Loucy (cell line): Measurements from ENCODE around the gene ARHGAP24.
"Not testable (repeated sequence)": the region's sequence is repeated elsewhere in the genome, so short reads cannot be mapped to it uniquely, and the experiment has no call there.

Experiments
- H2AFZ ChIP-seq: fragments of 200-600 bp; sonication (generic); 2 replicates; pipeline ENCODE4 v1.6.0; 2016; ENCODE audit warnings: antibody characterized with exemption, mild to moderate bottlenecking, low read length, moderate library complexity
- H3F3A ChIP-seq: fragments of 200-600 bp; 2 replicates; pipeline ENCODE4 v1.6.0; 2016; ENCODE audit warnings: antibody characterized with exemption, low read depth, mild to moderate bottlenecking
- H3K27me3 ChIP-seq: fragments of 200-600 bp; sonication (generic); 2 replicates; pipeline ENCODE4 v1.6.1; 2014; ENCODE audit warnings: low read length, mild to moderate bottlenecking; ENCODE audit not compliant: insufficient read depth, poor library complexity, severe bottlenecking
- H3K36me3 ChIP-seq: fragments of 200-600 bp; sonication (generic); 2 replicates; pipeline ENCODE4 v1.6.1; 2016; ENCODE audit warnings: low read length; ENCODE audit not compliant: insufficient read depth
- H3K4me1 ChIP-seq: fragments of 200-600 bp; sonication (generic); 2 replicates; pipeline ENCODE4 v1.5.1; 2014; ENCODE audit warnings: low read length, mild to moderate bottlenecking; ENCODE audit not compliant: insufficient read depth, poor library complexity, severe bottlenecking
- H3K4me2 ChIP-seq: fragments of 200-600 bp; sonication (generic); 2 replicates; pipeline ENCODE4 v1.6.0; 2014; ENCODE audit warnings: antibody characterized with exemption, low read length, low read depth, mild to moderate bottlenecking; ENCODE audit not compliant: poor library complexity, severe bottlenecking
- H3K4me3 ChIP-seq: fragments of 200-600 bp; sonication (generic); 2 replicates; pipeline ENCODE4 v1.5.1; 2014; ENCODE audit warnings: low read length, mild to moderate bottlenecking, mixed read lengths; ENCODE audit not compliant: poor library complexity, severe bottlenecking
- H3K79me2 ChIP-seq: fragments of 200-600 bp; sonication (generic); 2 replicates; pipeline ENCODE4 v1.6.1; 2014; ENCODE audit warnings: low read length; ENCODE audit not compliant: insufficient read depth
- H3K9ac ChIP-seq: fragments of 200-600 bp; sonication (generic); 2 replicates; pipeline ENCODE4 v1.6.0; 2014; ENCODE audit warnings: mild to moderate bottlenecking, low read depth, low read length, moderate library complexity; ENCODE audit not compliant: poor library complexity, severe bottlenecking
- H3K9me2 ChIP-seq: fragments of 200-600 bp; sonication (generic); replicated peaks from 2 replicates; pipeline ENCODE4 v1.6.1; 2016; ENCODE audit warnings: low read depth, low read length, mixed read lengths
- H3K9me3 ChIP-seq: fragments of 200-600 bp; sonication (generic); 2 replicates; pipeline ENCODE4 v1.6.1; 2014; ENCODE audit warnings: mild to moderate bottlenecking, antibody characterized with exemption, low read length, low read depth; ENCODE audit not compliant: insufficient read depth
- H4K20me1 ChIP-seq: fragments of 200-600 bp; sonication (generic); 2 replicates; pipeline ENCODE4 v1.6.0; 2014; ENCODE audit warnings: antibody characterized with exemption, low read length, mild to moderate bottlenecking; ENCODE audit not compliant: insufficient read depth, poor library complexity, severe bottlenecking
- CTCF ChIP-seq: fragments of 200-600 bp; sonication (generic); conservative IDR thresholded peaks from 2 replicates; pipeline ENCODE4 v1.5.1; 2014; ENCODE audit warnings: mild to moderate bottlenecking, antibody characterized with exemption, low read length
- EZH2phosphoT487 ChIP-seq: fragments of 200-600 bp; IDR thresholded peaks from 2 replicates; pipeline ENCODE4 v1.6.1; 2018; ENCODE audit warnings: antibody characterized with exemption, mild to moderate bottlenecking, moderate library complexity, borderline replicate concordance

The ARHGAP24 gene

GRCh38 chr4:85901500-85901899 is 426.6 kb downstream of the ARHGAP24 start:
- peaks cover 5% of the 10 kb centered on the region for H3K4me1 ChIP-seq
- no peaks in the 10 kb centered on the region for H3K36me3 ChIP-seq
- no peaks in the 10 kb centered on the region for H3K79me2 ChIP-seq
- H3K9me2 ChIP-seq: no peaks in the 10 kb centered on the region
- H2AFZ ChIP-seq: no peak overlapping the region
- no peaks in the 10 kb centered on the region for H3K9me3 ChIP-seq
- H3K4me3 ChIP-seq: no peak overlapping the region
- H3F3A ChIP-seq: no peaks in the 10 kb centered on the region
- no peaks in the 10 kb centered on the region for H3K27me3 ChIP-seq
- no peak overlapping the region for H3K9ac ChIP-seq
- H3K4me2 ChIP-seq: no peak overlapping the region
- TF ChIP-seq CTCF: no peak
- TF ChIP-seq EZH2phosphoT487: no peak
- no peaks in the 10 kb centered on the region for H4K20me1 ChIP-seq

DNA sequence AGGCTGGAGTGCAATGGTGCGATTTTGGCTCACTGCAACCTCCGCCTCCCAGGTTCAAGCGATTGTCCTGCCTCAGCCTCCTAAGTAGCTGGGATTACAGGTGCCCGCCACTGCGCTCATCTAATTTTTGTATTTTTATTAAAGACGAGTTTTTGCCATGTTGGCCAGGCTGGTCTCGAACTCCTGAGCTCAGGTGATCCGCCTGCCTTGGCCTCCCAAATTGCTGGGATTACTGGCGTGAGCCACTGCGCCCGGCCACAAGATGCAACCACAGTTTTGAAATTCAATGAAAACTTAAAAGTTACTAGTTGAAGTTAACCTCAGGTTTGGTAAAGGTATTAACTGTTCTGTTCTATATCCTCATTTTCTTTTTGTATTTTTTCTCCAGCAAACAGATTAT is 427.7 kb downstream of the ARHGAP24 start:
- not testable (repeated sequence) for H3K9me3 ChIP-seq, H3K79me2 ChIP-seq

DNA sequence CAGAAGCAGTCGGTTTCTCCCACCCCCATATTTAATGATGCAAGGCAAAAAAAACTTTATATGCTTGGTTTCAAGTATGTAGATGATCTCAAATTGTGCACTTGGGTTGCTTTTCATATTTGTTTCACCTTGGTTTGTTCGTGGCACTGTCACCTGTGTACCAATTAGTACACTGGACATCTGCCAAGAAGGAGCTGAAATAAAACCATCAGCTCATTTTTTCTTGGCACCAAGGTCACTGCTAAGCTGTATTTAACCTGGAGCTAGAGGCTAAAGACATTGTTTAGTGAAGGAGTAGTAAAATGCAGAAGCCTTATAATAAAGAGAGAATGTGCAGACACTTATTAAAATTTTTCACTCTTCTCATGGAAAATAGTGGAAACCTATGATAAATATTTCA is 430.8 kb downstream of the ARHGAP24 start:
- Histone ChIP-seq H3K9ac (no peak overlapping the region), H3K9me3 (no peaks in the 10 kb centered on the region), H3K27me3 (no peaks in the 10 kb centered on the region), H3K4me1 (no peaks in the 10 kb centered on the region), H4K20me1 (no peaks in the 10 kb centered on the region), H3F3A (no peaks in the 10 kb centered on the region), H2AFZ (peak overlapping the region; percentile 36; the same call in 1 of the 2 replicates), H3K79me2 (no peaks in the 10 kb centered on the region), H3K4me3 (no peak overlapping the region), H3K36me3 (no peaks in the 10 kb centered on the region), H3K9me2 (no peaks in the 10 kb centered on the region), H3K4me2 (no peak overlapping the region)
- no peak for TF ChIP-seq EZH2phosphoT487

More for the DNA sequence above, 427.7 kb downstream of the ARHGAP24 start:
- H3K36me3 ChIP-seq, H4K20me1 ChIP-seq, H3F3A ChIP-seq, H2AFZ ChIP-seq, H3K4me1 ChIP-seq, H3K4me2 ChIP-seq, H3K9ac ChIP-seq, H3K4me3 ChIP-seq, H3K27me3 ChIP-seq, H3K9me2 ChIP-seq: not testable (repeated sequence)

DNA sequence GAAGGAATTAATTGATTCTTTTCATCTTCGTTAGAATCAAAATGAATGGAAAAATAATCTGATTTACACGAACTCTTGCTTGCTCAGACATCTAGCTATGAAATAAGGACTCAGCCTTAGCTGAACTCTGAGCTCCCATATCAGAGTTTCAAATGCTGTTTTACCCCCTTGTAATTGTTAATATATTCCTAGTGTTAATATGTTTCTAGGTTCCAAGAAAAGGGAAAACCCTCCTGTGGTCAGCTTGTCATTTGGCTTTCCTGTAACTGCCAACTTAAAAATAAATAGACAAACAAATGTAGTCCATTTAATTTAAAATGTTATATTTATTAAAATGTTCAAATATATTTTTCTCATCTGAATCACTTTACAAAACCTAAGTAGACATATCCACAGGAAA is 432.1 kb downstream of the ARHGAP24 start:
- H4K20me1 ChIP-seq: no peaks in the 10 kb centered on the region
- H3K79me2 ChIP-seq: no peaks in the 10 kb centered on the region
- TF ChIP-seq EZH2phosphoT487 (no peak), CTCF (no peak)
- H3K9me2 ChIP-seq: no peaks in the 10 kb centered on the region
- no peak overlapping the region for H3K4me3 ChIP-seq
- no peaks in the 10 kb centered on the region for H3K9me3 ChIP-seq
- H3K4me1 ChIP-seq: no peaks in the 10 kb centered on the region
- H3K27me3 ChIP-seq: no peaks in the 10 kb centered on the region
- H3K4me2 ChIP-seq: no peak overlapping the region
- H3F3A ChIP-seq: no peaks in the 10 kb centered on the region
- H3K9ac ChIP-seq: no peak overlapping the region
- no peaks in the 10 kb centered on the region for H3K36me3 ChIP-seq
- H2AFZ ChIP-seq: no peak overlapping the region
